ENCODE measurements around the gene ARFGEF2. TPM values are rescaled to one million over a fixed set of nuclear protein-coding genes. Genes with fewer than 3 reads are reported as not detected.

Gene ARFGEF2
- total RNA-seq, 1 experiment from 2014 or later: 47.0 TPM

DNA sequence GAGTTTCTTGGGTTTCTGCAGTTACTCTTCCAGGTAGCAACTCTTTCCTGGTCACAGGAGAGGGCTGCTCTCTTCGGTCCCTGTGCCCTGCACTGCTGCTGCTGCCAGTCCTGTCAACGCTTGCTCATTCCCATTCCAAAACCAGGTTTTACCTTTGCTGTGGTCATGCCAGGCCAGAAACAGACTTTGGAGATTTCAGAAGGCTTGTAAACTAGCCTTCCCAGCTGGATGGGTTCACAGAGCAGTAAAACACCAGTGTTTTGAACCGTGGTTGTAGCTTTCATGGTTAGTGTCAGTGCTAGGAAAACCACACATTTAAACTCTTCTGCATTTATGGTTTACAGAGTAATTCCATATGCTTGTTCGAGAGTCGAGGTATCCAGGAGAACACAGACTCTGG, 16.2 kb downstream of the ARFGEF2 start:
- TF ChIP-seq EZH2 (IDR thresholded peaks at IDR 0.05; ENCODE audit: low read depth): no peak
- TF ChIP-seq, protein P1, sequence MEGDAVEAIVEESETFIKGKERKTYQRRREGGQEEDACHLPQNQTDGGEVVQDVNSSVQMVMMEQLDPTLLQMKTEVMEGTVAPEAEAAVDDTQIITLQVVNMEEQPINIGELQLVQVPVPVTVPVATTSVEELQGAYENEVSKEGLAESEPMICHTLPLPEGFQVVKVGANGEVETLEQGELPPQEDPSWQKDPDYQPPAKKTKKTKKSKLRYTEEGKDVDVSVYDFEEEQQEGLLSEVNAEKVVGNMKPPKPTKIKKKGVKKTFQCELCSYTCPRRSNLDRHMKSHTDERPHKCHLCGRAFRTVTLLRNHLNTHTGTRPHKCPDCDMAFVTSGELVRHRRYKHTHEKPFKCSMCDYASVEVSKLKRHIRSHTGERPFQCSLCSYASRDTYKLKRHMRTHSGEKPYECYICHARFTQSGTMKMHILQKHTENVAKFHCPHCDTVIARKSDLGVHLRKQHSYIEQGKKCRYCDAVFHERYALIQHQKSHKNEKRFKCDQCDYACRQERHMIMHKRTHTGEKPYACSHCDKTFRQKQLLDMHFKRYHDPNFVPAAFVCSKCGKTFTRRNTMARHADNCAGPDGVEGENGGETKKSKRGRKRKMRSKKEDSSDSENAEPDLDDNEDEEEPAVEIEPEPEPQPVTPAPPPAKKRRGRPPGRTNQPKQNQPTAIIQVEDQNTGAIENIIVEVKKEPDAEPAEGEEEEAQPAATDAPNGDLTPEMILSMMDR (conservative IDR thresholded peaks at IDR 0.05): no peak
- ChIA-PET POLR2A (ENCODE audit: unreplicated experiment) (no interaction called here), CTCF (no interaction called here)
- Histone ChIP-seq H3K4me2 (no peak overlapping the region), H3K27ac (0 out of 2 replicates have a peak overlapping the region, but pooled peaks have one; percentile 4), H3K4me3 (no peak overlapping the region), H4K20me1 (ENCODE audit: insufficient read depth) (peaks cover 38% of the 10 kb centered on the region), H3K9me3 (ENCODE audit: insufficient read depth, low read depth) (no peaks in the 10 kb centered on the region), H3K4me1 (replicated peaks; ENCODE audit: insufficient read depth) (no peaks in the 10 kb centered on the region), H3F3A (ENCODE audit: insufficient read depth, low read depth) (peaks cover 9% of the 10 kb centered on the region; the same call in 1 of the 2 replicates), H3K79me2 (ENCODE audit: low read depth) (peaks cover 72% of the 10 kb centered on the region), H3K27me3 (ENCODE audit: insufficient read depth, low read depth) (no peaks in the 10 kb centered on the region), H3K9me2 (ENCODE audit: insufficient read depth) (no peaks in the 10 kb centered on the region), H3K36me3 (ENCODE audit: low read depth) (0 out of 2 replicates have a peak, but pooled peaks cover 13% of the 10 kb centered on the region), H2AFZ (no peak overlapping the region)
- DNase-seq: no peak
- intact Hi-C loops (cut with micrococcal nuclease; ENCODE audit: unreplicated experiment): no loop called here
- BruUV-seq (replicated peaks): no TSS peak

DNA sequence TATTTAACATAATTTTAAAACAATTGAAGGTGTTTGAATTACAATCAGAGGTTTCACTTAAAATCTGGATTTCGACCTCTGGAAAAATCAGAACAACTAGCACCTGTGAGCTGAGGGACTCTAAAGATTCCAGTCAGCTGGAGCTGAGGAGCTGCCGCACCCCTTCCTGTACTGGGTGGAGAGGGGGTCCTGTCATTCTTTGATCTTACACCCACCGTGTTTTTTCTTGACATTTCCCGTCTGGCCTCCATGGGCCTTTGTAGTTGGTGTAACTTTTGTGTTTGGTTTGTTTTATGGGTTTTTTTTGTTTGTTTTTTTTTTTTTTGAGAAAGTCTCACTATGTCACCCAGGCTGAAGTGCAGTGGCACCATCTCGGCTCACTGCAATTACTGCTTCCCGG, 17.2 kb downstream of the ARFGEF2 start:
- H3K79me2 ChIP-seq (ENCODE audit: low read depth): peaks cover 70% of the 10 kb centered on the region
- no peak for TF ChIP-seq EZH2 (IDR thresholded peaks at IDR 0.05; ENCODE audit: low read depth)
- TF ChIP-seq, protein P1 (conservative IDR thresholded peaks at IDR 0.05): no peak
- peaks cover 29% of the 10 kb centered on the region for H4K20me1 ChIP-seq (ENCODE audit: insufficient read depth)
- ChIA-PET POLR2A (ENCODE audit: unreplicated experiment) (no interaction called here), CTCF (interaction anchor here (1.1 kb wide), 1 partner anchor 281 kb away, joined by 8 read pairs; no protein-coding TSS in a partner anchor)
- H3K9me2 ChIP-seq (ENCODE audit: insufficient read depth): no peaks in the 10 kb centered on the region
- no peak overlapping the region for H3K27ac ChIP-seq
- no TSS peak for BruUV-seq (replicated peaks)
- H3K4me3 ChIP-seq: no peak overlapping the region
- no peak for DNase-seq
- H3K36me3 ChIP-seq (ENCODE audit: low read depth): peaks cover 11% of the 10 kb centered on the region; the same call in 1 of the 2 replicates
- intact Hi-C loops (cut with micrococcal nuclease; ENCODE audit: unreplicated experiment): no loop called here
- H3F3A ChIP-seq (ENCODE audit: insufficient read depth, low read depth): peaks cover 9% of the 10 kb centered on the region; the same call in 1 of the 2 replicates
- H2AFZ ChIP-seq: no peak overlapping the region
- H3K4me1 ChIP-seq (replicated peaks; ENCODE audit: insufficient read depth): no peaks in the 10 kb centered on the region
- H3K4me2 ChIP-seq: no peak overlapping the region
- no peaks in the 10 kb centered on the region for H3K27me3 ChIP-seq (ENCODE audit: insufficient read depth, low read depth)
- no peaks in the 10 kb centered on the region for H3K9me3 ChIP-seq (ENCODE audit: insufficient read depth, low read depth)

DNA sequence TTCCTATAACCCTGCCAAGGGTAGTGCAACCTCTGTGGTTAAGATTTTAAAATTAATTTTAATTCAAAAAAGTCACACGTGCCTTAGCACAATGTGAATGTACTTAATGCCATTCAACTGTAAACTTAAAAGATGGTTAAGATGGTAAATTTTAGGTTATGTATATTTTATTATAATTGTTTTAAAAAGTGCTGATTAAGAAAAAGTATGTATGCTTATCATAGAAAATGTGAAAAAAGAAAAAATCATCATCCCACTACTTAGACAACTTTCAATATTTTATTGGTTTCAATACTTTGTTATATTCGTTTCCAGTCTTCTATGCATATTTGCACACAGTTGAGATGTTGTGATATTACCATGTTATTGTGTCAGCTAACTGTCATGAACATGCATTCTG, 18.7 kb downstream of the ARFGEF2 start:
- CTCF ChIA-PET: no interaction called here
- TF ChIP-seq, protein P1 (conservative IDR thresholded peaks at IDR 0.05): no peak
- no peak for TF ChIP-seq EZH2 (IDR thresholded peaks at IDR 0.05; ENCODE audit: low read depth)
- POLR2A ChIA-PET (ENCODE audit: unreplicated experiment): no interaction called here

More for the DNA sequence above, 18.7 kb downstream of the ARFGEF2 start:
- Histone ChIP-seq H3K4me2 (no peak overlapping the region), H2AFZ (no peak overlapping the region), H3K27ac (no peak overlapping the region), H3K27me3 (ENCODE audit: insufficient read depth, low read depth) (no peaks in the 10 kb centered on the region), H3K79me2 (ENCODE audit: low read depth) (peaks cover 69% of the 10 kb centered on the region), H3K9me2 (ENCODE audit: insufficient read depth) (no peaks in the 10 kb centered on the region), H3K36me3 (ENCODE audit: low read depth) (peaks cover 11% of the 10 kb centered on the region; the same call in 1 of the 2 replicates), H4K20me1 (ENCODE audit: insufficient read depth) (peaks cover 20% of the 10 kb centered on the region), H3K4me1 (replicated peaks; ENCODE audit: insufficient read depth) (peaks cover 14% of the 10 kb centered on the region), H3K4me3 (no peak overlapping the region), H3K9me3 (ENCODE audit: insufficient read depth, low read depth) (no peaks in the 10 kb centered on the region), H3F3A (ENCODE audit: insufficient read depth, low read depth) (peaks cover 18% of the 10 kb centered on the region)
- BruUV-seq (replicated peaks): no TSS peak
- intact Hi-C loops (cut with micrococcal nuclease; ENCODE audit: unreplicated experiment): no loop called here
- DNase-seq: no peak
